ENCODE measurements around the gene GPR32.

DNA sequence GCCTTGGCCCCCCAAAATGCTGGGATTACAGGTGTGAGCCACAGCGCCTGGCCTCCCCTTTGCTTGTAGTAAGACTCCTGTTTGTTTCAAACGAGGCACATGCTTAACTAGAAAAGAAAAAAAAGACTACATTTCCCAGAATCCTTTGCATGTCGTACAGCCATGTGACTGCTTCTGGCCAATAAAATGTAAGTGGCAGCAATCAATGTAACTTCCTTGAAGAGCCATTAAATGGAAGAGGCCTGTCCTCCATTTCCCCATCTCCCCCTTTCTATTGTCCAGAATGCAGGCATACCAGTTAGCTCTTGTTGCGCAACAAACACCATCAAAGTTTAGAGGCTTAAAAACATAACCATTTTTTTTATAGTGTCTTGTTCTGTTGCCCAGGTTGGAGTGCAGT is 10.4 kb upstream of the GPR32 start:
- TF ChIP-seq, protein P1, sequence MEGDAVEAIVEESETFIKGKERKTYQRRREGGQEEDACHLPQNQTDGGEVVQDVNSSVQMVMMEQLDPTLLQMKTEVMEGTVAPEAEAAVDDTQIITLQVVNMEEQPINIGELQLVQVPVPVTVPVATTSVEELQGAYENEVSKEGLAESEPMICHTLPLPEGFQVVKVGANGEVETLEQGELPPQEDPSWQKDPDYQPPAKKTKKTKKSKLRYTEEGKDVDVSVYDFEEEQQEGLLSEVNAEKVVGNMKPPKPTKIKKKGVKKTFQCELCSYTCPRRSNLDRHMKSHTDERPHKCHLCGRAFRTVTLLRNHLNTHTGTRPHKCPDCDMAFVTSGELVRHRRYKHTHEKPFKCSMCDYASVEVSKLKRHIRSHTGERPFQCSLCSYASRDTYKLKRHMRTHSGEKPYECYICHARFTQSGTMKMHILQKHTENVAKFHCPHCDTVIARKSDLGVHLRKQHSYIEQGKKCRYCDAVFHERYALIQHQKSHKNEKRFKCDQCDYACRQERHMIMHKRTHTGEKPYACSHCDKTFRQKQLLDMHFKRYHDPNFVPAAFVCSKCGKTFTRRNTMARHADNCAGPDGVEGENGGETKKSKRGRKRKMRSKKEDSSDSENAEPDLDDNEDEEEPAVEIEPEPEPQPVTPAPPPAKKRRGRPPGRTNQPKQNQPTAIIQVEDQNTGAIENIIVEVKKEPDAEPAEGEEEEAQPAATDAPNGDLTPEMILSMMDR (IDR thresholded peaks at IDR 0.05): no peak
- TF ChIP-seq POLR2AphosphoS5 (IDR thresholded peaks at IDR 0.05) (no peak), POLR2A (IDR thresholded peaks at IDR 0.05) (no peak), EP300 (IDR thresholded peaks at IDR 0.05) (no peak)

Measured in gastroesophageal sphincter (tissue), 3 donors.